Endothelial cell (in vitro differentiated cells): ENCODE results near the gene TRANK1. TPM values are rescaled to one million over a fixed set of nuclear protein-coding genes. Genes with fewer than 3 reads are reported as not detected.

ENCODE experiments used
- DNase-seq: peaks from one replicate; pipeline ENCODE4 v3.0.0; 2021; ENCODE audit warnings: low spot score
- H3K27ac Mint-ChIP-seq: one replicate; pipeline ENCODE4 v1.8.0; 2021; ENCODE audit warnings: mixed read lengths, inconsistent platforms; ENCODE audit not compliant: unreplicated experiment
- H3K27me3 Mint-ChIP-seq: one replicate; pipeline ENCODE4 v1.8.0; 2021; ENCODE audit warnings: mild to moderate bottlenecking, moderate library complexity, mixed read lengths, inconsistent platforms; ENCODE audit not compliant: unreplicated experiment
- H3K36me3 Mint-ChIP-seq: one replicate; pipeline ENCODE4 v1.8.0; 2021; ENCODE audit warnings: mild to moderate bottlenecking, low read depth, mixed read lengths, inconsistent platforms; ENCODE audit not compliant: unreplicated experiment
- H3K4me1 Mint-ChIP-seq: one replicate; pipeline ENCODE4 v1.8.0; 2021; ENCODE audit warnings: mild to moderate bottlenecking, mixed read lengths, inconsistent platforms; ENCODE audit not compliant: unreplicated experiment
- H3K4me3 Mint-ChIP-seq: one replicate; pipeline ENCODE4 v1.8.0; 2021; ENCODE audit warnings: mild to moderate bottlenecking, mixed read lengths, inconsistent platforms; ENCODE audit not compliant: unreplicated experiment
- H3K9me3 Mint-ChIP-seq: one replicate; pipeline ENCODE4 v1.8.0; 2021; ENCODE audit warnings: mixed read lengths, inconsistent platforms; ENCODE audit not compliant: unreplicated experiment
- total RNA-seq: library from RNA; stranded (reverse); fragmentation: NEBNext Ultra II Directional; extraction: Animal tissue kit (Norgen Biotek cat#: 25700); gene quantifications from one replicate; pipeline ENCODE4 v1.2.1, GENCODE V29; 2021; ENCODE audit not compliant: unreplicated experiment
- TF ChIP-seq, protein P1 (sequence below): fragments of 200-600 bp; sonication (generic); IDR thresholded peaks from one replicate; pipeline ENCODE4 v1.5.0; 2021; ENCODE audit warnings: antibody characterized with exemption; ENCODE audit not compliant: unreplicated experiment

The TRANK1 gene
- total RNA-seq, 1 donor from 2014 or later = 2.8 TPM

GRCh38 chr3:36792342-36792741 is 152.5 kb downstream of the TRANK1 start:
- Mint-ChIP-seq H3K27me3 (peaks cover 4% of the 10 kb centered on the region), H3K27ac (no peak overlapping the region), H3K9me3 (no peaks in the 10 kb centered on the region), H3K4me1 (peaks cover 8% of the 10 kb centered on the region), H3K4me3 (no peak overlapping the region), H3K36me3 (no peaks in the 10 kb centered on the region)
- peak; percentile 54 for DNase-seq
- TF ChIP-seq, protein P1, sequence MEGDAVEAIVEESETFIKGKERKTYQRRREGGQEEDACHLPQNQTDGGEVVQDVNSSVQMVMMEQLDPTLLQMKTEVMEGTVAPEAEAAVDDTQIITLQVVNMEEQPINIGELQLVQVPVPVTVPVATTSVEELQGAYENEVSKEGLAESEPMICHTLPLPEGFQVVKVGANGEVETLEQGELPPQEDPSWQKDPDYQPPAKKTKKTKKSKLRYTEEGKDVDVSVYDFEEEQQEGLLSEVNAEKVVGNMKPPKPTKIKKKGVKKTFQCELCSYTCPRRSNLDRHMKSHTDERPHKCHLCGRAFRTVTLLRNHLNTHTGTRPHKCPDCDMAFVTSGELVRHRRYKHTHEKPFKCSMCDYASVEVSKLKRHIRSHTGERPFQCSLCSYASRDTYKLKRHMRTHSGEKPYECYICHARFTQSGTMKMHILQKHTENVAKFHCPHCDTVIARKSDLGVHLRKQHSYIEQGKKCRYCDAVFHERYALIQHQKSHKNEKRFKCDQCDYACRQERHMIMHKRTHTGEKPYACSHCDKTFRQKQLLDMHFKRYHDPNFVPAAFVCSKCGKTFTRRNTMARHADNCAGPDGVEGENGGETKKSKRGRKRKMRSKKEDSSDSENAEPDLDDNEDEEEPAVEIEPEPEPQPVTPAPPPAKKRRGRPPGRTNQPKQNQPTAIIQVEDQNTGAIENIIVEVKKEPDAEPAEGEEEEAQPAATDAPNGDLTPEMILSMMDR = no peak

GRCh38 chr3:36790765-36791164 is 154.1 kb downstream of the TRANK1 start:
- peaks cover 7% of the 10 kb centered on the region for H3K27me3 Mint-ChIP-seq
- H3K9me3 Mint-ChIP-seq = no peaks in the 10 kb centered on the region
- H3K27ac Mint-ChIP-seq = no peak overlapping the region
- TF ChIP-seq, protein P1 = no peak
- H3K36me3 Mint-ChIP-seq = no peaks in the 10 kb centered on the region
- DNase-seq = no peak
- H3K4me1 Mint-ChIP-seq = peaks cover 8% of the 10 kb centered on the region
- no peak overlapping the region for H3K4me3 Mint-ChIP-seq

- no peak for DNase-seq
- no peaks in the 10 kb centered on the region for H3K36me3 Mint-ChIP-seq
- no peak overlapping the region for H3K4me3 Mint-ChIP-seq
- TF ChIP-seq, protein P1 = no peak
- H3K9me3 Mint-ChIP-seq = no peaks in the 10 kb centered on the region
- peaks cover 4% of the 10 kb centered on the region for H3K27me3 Mint-ChIP-seq
- peaks cover 8% of the 10 kb centered on the region for H3K4me1 Mint-ChIP-seq
- H3K27ac Mint-ChIP-seq = no peak overlapping the region
These were observed 157.6 kb downstream of the TRANK1 start for GRCh38 chr3:36786921-36787890.

- TF ChIP-seq, protein P1 = no peak
- no peaks in the 10 kb centered on the region for H3K4me1 Mint-ChIP-seq
- no peaks in the 10 kb centered on the region for H3K9me3 Mint-ChIP-seq
- H3K4me3 Mint-ChIP-seq = no peak overlapping the region
- H3K36me3 Mint-ChIP-seq = no peaks in the 10 kb centered on the region
- no peak overlapping the region for H3K27ac Mint-ChIP-seq
- DNase-seq = no peak
- peaks cover 4% of the 10 kb centered on the region for H3K27me3 Mint-ChIP-seq
These were observed 160.7 kb downstream of the TRANK1 start for GRCh38 chr3:36784138-36784635.
